ENCODE data around the gene SPOCK2.

GRCh38 chr10:72048450-72049124 lies 39.8 kb downstream of the SPOCK2 start:
- TF ChIP-seq CTCF (conservative IDR thresholded peaks at IDR 0.05; ENCODE audit: low read depth, low read length), result peak; percentile 98
- no peak for TF ChIP-seq EZH2 (IDR thresholded peaks at IDR 0.05; ENCODE audit: low read length, unreplicated experiment)
